ENCODE measurements around the gene DIP2A.
"Not testable (repeated sequence)": the region's sequence is repeated elsewhere in the genome, so short reads cannot be mapped to it uniquely, and the experiment has no call there.

The DIP2A gene

DNA sequence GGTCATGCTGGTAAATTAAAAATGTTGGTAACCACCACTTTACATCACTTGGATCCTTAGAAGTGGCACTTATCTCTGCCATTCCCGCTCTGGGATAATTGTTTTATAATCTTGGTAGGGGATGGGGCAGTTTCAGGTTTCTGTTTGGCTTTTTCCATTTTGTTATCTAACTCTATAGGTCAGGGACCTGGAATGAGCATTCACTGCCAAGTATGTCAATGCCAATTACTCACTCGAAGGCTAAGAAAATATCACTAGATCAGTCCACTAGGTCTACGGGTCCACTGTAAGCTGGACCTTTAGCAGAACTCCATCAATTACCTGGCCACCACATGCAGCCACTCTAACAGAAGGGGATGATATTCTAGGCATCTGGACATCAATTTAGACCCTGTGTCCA is 4.5 kb upstream of the DIP2A start:
- no peak for DNase-seq

DNA sequence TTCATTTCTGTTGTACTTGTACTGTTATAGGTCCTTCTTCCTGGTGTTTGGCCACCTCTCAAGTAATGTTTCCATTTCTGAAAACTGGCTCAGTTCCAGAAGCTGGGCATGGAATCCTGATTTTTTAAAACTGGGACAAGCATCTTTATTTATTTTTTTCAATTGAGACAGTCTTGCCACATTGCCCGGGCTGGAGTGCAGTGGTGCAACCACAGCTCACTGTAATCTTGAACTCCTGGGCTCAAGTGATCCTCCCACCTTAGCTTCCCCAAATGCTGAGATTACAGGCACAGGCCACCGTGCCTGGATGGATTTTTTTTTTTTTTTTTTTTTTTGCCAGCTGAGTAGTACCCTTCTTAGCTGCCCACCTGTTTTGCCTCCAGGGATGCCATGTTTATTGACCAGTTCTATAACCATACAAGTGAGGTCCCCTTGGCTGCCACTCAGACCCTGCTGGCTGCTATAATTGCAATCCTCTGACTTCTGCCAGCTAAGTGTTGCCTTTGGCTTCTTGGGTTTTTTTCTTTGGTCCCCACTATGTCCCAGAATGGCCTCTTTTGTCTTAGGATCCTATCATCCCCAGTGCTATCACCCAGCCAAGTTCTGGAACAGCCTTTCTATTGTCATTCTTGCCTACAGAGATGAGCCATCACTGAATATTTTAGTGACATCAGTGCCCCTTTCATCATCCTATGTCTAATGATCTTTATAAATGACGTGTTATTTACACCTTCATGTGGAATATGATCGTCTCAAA is 3.9 kb upstream of the DIP2A start:
- no peak for DNase-seq

DNA sequence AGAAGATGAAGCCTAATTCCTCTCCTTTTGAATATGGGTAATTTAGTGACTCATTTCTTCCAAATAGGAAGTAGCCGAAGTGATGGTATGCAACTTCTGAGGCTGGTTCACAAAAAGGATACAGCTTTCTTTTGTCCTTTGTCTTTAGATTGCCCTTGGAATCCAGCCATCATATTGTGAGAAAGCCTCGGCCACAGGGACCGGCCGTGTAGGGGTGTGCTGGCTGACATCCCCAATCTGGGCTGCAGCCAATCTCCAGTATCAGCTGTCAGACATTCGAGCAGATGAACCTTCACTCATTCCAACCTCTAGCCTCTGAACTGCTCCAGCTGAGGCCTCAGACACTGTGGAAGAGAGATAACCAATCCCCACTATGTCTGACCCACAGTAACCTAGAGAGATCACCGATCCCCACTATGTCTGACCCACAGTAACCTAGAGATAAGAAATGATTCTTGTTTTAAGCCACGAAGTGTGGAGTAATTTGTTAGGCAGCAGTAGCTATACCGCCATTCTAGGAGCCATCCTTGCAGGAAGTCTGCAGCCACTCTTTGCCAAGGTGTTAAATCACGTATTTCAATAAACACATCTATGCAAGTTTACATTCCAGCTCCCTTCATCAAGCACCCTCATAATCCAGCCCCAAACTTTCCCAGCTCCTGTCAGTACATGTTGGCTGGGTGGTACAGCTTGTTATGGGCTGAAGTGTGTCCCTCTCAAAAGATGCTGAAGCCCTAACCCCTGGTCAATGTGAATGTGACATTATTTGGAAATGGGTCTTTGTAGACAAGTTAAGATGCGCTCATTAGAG is 2.9 kb upstream of the DIP2A start:
- no peak for DNase-seq

DNA sequence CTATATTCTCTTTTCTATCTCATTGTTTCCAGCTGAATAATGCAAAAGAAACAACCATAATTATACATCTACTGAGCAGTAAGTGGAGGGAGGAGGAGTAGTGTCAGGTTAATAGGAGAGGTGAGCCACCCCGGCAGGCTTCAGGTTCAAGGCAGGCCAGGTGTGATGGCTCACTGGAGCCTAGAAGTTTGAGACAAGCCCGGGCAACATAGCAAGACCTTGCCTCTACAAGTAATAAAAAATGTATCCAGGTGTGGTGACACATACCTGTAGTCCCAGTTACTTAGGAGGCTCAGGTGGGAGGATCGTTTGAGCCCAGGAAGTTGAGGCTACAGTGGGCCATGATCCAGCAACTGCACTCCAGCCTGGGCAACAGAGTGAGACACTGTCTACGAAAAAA is 1.9 kb upstream of the DIP2A start:
- no peak for DNase-seq

DNA sequence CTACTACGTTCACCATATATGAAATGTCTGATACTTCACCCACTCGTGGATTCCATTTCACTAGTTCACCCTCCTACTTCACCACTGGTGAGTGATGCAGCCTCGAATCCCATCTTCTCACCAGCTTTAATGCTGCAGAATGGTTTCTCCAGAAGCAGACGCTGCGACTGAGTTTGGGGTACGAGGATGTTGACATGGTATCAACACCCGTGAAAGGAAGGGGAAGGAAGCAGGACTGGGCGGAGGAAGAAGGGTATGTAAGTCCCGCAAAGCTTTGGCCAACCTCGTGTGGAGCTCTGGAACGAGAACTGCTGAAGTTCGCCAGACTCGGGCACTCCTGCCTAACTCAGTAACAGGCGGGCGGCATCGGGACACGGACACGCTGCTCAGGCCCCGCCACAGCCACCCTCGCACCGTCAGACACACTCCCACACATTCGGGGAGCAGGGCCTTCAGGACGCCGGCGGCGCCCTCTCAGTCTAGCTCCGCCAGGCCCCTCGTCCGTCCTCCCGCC is 833 bp upstream of the DIP2A start:
- DNase-seq: no peak

DNA sequence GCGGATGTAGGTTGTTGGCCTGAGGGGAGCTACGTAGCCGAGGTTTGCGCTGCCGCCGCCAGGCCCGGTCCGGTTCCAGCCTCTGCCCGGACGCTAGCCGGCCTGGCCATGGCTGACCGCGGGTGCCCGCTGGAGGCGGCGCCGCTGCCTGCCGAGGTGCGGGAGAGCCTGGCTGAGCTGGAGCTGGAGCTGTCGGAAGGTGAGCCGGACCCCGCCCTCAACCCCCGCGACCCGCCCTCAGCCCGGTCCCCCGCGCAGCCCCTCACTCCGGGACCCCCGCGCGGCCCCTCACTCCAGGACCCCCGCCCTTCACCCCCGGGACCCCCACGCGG is 299 bp downstream of the DIP2A start:
- no peak for DNase-seq

DNA sequence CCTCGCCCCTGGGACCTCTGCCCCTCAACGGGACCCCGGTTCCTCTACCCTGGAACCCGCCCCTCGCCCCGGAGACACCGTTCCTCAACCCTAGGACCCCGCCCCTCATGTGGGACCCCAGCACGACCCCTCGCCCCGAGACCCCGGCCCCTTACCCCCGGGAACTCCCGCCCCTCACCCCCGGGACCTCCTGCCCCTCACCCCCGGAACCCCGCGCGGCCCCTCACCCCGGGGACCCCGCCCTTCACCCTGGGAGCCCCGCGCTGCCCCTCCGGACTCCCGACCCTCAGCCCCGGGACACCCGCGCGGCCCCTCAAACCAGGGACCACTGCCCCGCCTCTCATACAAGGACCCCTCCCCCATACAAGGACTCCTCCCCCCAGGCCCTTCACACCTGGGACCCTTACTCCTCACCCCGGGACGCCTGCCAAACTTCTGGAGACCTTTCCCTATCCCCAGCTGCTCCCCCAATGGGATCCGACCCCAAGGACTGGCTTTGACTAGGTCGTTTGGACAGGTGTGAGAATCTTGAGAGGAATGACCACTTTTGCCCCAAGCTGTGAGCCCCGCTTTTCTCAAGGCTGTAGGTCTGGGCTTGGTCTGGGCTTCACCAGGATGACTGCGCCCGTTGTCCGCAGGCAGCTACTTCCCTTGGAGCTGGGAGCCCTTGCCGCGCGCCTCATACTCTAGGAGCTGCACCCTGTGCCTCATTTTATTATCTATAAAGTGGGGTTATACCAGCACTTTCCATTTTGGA is 843 bp downstream of the DIP2A start:
- no peak for DNase-seq

DNA sequence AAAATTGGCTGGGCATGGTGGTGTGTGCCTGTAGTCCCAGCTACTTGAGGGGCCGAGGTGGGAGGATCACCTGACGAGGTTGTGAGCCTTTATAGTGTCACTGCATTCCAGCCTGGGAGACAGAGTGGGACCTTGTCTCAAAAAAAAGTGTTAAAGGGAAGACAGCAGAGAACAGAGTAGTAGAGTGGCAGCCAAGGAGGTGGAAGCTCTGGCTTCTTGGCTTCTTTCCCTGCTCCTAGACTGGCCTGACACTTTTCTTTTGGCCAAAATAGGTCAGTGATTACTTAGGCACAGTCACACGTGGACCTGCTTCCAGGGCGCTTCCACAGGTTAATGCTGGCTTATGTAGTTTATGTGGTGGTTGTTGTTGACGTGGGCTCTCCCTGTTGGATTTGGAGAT is 3.2 kb downstream of the DIP2A start:
- no peak for DNase-seq

DNA sequence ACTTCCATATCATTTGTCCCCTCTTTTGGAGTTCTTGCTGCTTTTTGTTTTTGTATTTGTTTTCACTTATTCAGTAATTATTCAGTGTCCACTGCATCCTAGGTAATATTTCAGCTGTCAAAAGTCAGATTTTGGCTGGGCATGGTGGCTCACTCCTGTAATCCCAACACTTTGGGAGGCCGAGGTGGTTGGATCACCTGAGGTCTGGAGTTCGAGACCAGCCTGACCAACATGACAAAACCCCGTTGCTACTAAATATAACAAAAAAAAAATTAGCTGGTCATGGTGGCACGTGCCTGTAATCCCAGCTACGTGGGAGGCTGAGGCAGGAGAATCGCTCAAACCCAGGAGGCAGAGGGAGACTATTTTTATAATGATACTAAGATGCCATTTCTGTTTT is 6.5 kb downstream of the DIP2A start:
- DNase-seq: not testable (repeated sequence)

DNA sequence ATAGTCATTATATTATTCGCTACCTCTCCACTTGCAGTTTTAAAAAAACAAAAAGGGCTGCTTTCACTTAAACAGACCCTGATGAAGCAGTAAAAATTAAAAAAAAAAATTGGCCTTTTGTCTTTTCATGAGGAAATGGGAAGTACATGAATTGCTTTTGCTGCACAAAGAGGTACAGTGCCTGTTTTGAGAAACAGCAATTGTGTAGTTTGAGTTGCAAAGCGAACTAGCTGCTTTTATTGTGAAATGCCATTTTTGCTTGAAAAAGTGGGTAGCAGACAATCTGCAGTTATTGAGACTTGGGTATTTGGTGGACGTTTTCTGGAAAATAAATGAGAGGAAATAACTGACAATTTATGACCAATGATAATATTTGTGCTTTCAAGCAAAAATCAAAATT is 7.0 kb downstream of the DIP2A start:
- DNase-seq: no peak

DNA sequence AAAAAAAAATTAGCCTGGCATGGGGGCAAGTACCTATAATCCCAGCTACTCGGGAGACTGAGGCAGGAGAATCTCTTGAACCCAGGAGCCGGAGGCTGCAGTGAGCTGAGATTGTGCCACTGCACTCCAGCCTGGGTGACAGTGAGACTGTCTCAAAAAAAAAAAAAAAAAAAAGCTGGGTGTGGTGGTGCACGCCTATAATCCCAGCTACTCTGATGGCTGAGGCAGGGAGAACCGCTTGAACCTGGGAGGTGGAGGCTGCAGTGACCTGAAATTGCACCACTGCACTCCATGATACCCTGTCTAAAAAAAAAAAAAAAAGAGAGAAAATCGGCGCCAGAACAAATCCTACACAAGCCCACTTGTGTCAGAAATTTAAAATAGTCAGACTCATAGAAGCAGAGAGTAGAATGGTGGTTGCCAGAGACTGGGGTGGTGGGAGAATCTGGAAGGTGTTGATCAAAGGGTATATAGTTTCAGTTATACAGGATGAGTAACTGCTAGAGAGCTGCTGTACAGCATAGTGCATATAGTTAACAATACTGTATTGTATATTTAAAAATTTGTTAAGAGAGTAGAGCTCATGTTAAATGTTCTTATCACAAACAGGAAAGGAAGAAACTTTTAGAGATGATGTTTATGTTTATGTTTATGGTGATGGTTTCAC is 9.6 kb downstream of the DIP2A start:
- no peak for DNase-seq

DNA sequence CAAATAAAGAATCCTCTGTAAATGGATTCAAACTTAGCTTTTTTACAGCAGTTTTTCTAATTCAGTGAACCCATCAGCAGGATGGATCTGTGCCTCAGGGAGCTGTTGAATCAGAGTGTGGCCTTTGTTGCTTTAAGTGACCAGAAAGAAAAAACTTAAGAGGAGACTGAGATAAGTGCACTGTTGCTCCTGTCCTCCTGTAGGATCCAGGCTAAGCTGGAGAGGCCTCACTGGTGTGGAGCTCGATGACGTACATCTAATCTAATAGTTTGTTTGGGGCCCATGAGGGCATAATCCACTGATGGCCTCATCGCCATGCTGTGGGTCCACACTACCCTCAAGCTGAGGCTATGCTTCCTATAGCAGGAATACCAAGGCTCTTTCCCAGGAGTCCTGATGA is 10.6 kb downstream of the DIP2A start:
- DNase-seq: no peak

DNA sequence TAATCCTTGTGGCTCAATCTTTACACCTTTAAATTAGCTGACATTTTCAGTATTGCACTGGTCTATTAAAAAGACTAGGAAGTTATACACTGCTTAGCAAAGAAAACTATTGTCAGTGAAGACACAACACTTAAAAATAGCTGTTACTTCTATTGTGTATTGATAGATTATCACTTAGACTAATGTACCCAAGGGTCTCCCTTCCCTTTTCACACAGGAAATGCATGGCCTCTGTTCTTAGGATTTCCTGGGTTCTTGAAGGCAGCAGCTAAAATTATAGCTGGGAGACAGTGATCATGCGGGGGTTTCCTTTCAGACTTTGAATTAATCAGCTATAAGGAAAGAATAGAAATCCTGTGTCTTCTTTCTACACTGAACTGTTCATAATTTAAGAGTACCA is 12.8 kb downstream of the DIP2A start:
- DNase-seq: no peak

DNA sequence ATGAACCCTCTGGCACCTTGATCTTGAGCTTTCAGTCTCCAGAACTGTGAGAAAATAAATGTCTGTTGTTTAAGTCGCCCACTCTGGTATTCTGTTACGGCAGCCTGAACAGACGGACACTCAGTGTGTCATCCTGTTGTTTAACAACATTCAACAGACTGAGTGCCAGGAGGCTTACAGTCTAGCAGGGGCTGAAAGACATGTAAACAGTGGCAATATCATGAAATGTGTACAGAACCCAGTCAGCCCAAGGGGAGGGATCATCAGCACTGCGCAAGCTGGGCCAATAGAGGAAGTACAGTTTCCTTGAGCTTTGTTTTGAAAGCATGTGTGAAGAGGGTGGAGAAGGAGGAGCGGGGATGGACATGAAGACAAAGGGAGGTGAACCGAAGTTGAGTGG is 13.6 kb downstream of the DIP2A start:
- no peak for DNase-seq

DNA sequence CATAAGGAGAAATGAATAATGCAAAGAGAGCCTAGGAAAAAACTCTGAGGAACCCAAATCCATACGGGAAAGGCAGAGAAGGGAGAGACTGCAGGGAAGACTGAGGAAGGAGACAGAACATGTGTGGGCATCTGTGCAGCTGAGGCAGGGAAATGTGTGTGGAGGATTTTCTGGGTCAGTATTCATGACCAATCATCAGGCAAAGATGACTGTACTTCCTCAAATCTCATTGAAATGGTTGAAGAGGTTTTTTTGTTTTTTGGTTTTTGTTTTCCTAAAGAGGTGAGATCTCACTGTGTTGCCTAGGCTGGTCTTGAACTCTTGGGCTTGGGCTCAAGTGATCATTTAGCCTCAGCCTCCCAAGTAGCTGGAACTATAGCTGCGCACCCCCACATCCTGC is 15.7 kb downstream of the DIP2A start:
- DNase-seq: no peak

DNA sequence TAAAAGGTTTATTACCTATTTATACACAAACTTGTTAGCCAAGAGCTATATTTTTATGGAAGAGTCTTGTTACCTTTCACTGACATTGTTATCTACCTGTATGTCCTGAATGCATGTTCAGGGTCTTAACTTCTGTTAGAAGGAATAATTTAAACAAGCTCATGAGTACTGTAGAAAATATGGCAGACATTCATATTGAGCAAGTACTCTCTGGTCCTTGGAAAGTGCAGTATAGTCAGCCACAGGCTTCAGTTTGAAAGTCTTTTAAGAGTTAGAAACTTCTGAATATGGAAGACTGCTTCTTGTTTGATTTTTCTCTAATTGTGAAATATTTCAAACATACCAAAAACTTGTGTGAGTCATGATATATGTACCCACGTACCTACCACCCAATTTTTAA is 16.6 kb downstream of the DIP2A start:
- no peak for DNase-seq

DNA sequence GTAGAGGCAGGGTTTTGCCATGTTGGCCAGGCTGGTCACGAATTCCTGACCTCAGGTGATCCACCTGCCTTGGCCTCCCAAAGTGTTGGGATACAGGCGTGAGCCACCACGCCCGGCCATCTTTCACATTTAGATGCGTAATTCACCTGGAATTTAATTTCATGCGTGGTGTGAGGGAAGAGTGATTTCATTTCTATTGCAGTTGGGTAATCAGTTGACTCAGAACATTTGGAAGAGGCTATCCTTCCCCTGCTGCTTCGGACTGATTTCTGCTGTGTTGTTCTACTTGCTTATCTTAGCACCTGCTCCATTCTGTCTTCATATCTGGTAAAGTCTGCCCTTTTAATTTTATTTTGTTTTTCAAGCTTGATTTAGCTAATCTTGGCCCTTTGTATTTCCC is 19.1 kb downstream of the DIP2A start:
- no peak for DNase-seq

DNA sequence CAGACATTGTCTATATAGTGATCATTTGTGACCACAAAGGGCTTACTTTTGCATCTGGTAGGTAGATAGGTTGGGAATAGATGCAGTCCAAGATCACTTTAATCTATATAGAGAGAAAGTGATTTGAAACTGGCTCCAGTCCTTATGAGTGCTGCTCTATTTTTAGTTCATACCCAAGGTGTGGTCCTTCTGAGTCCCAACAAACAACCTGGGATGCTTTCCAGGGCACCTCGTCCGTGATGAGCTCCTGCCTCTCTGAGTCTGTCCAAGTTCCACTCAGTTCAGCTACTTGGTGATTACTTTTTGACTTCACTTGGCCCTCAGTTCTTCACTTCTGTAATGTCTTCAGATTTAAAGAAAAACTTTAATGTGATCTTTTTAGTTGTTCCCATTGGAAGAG is 20.2 kb downstream of the DIP2A start:
- DNase-seq: no peak

DNA sequence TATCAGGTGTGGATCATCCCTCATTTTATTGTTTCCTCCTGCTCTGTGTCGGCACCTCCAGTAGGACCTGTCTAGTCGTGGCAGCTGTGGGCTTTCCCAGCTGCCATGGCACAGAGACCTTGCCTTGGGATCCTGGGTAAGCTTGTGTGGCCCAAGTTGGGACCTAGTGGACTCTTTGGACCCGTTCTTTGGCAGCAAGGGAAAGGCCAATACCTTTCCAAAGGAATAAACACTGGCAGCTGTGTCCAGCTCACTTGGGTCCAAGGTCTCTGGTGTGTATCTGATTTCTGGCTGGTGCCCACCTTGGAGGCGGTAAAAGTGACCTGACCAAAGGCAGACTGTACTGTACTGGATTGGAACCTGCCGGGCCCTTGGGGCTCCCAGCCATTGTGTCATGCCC is 21.8 kb downstream of the DIP2A start:
- DNase-seq: no peak

DNA sequence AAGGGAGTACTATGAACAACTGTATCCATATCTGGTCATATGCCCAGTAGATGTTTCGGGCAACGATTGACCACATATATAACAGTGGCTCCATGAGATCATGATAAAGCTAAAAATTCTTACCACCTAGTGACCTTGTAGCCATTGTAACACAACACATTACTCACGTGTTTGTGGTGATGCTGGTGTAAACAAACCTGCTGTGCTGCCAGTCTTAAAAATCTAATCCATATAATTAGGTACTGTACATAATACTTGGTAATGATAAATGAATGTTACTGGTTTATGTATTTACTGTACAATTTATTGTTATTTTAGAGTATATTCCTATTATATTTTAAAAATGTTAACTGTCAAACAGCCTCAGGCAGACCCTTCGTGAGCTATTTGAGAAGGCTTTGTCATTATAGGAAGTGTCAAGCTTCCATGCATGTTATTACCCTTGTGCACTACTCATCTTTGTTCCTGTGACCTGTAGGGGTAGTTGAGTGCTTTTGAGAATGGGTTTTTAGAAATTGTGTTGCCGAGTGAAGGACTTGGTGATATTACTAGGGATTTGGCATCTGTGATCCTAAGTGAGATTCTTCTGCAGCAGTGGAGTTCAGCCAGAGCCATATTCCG is 23.6 kb downstream of the DIP2A start:
- DNase-seq: no peak

DNA sequence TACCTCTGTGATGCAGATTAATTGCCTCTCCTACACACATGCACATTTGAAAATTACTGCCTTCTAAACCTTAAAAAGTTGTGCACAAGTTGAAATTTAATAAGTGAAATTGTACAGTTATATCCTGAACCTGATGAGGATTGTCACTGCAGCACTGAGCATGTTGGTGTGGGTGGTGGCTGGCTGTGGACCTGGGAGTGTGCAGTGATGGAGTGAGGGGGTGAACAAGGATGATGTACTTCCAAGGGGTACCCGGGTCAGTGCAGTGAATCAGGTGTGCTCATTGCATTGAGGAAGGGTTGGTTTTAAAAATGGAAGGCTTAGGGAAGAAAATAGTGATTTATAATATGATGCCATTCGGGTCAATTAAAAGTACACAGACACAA is 24.1 kb downstream of the DIP2A start:
- DNase-seq: no peak
